GM12878 (cell line): ENCODE results near the gene VEGFA. TPM values are rescaled to one million over a fixed set of nuclear protein-coding genes. Genes with fewer than 3 reads are reported as not detected.

Experiments
- ATAC-seq: fragments of 200-7000 bp; cut with Tn5 transposase; 3 replicates; pipeline ENCODE4 v1.9.1; 2020; ENCODE audit warnings: mild to moderate bottlenecking, moderate library complexity
- BruUV-seq: library from RNA; stranded (reverse); fragments of 400-500 nt; replicated peaks from 2 replicates; lab custom pipeline; 2021; lab: Mats Ljungman, UMichigan
- CTCF ChIA-PET: fragments of 300-600 bp; sonication (Branson Sonifier 250); formaldehyde crosslinking; extraction: SDS; loops from one replicate; lab custom pipeline; 2021; ENCODE audit warnings: inconsistent platforms; lab: Yijun Ruan, JAX
- POLR2A ChIA-PET: fragments of 350-600 bp; formaldehyde crosslinking; extraction: SDS; loops from one replicate; lab custom pipeline; 2021; ENCODE audit warnings: inconsistent platforms; lab: Charles Lee
- RAD21 ChIA-PET: fragments of 300-600 bp; sonication (Branson Sonifier 250); formaldehyde crosslinking; loops from one replicate; lab custom pipeline; 2023; ENCODE audit warnings: antibody characterized with exemption; ENCODE audit not compliant: unreplicated experiment; lab: Charles Lee
- SMC1A ChIA-PET: fragments of 300-600 bp; sonication (Branson Sonifier 250); formaldehyde crosslinking; loops from one replicate; lab custom pipeline; 2023; ENCODE audit not compliant: unreplicated experiment, uncharacterized antibody; lab: Charles Lee
- DNase-seq: peaks from one replicate; pipeline ENCODE4 v3.0.0-alpha.2; 2011; ENCODE audit warnings: low read depth, low spot score
- FAIRE-seq: peaks from 3 replicates; lab custom pipeline; 2011; peaks lifted over from hg19 to GRCh38; lab: Jason Lieb, UNC
- H2AFZ ChIP-seq: 2 replicates; pipeline ENCODE4 v1.6.0; 2011; ENCODE audit warnings: low read depth, low read length, control low read depth; ENCODE audit not compliant: control insufficient read depth
- H3K27ac ChIP-seq: 2 replicates; pipeline ENCODE4 v1.5.1; 2011; ENCODE audit warnings: control low read depth; ENCODE audit not compliant: control insufficient read depth, insufficient read depth
- H3K27me3 ChIP-seq, 2 experiments: replicated peaks in 1 of 2; 2 replicates each; pipeline versions ENCODE4 v1.6.0 to v1.6.1; 2011; ENCODE audit warnings: low read length in 1 of 2; ENCODE audit not compliant: control insufficient read depth in 2 of 2, insufficient read depth in 2 of 2
- H3K36me3 ChIP-seq, 2 experiments: 2 replicates each; pipeline ENCODE4 v1.5.1; 2011; ENCODE audit warnings: low read length in 1 of 2; ENCODE audit not compliant: control insufficient read depth in 2 of 2, insufficient read depth in 2 of 2
- H3K4me1 ChIP-seq: 2 replicates; pipeline ENCODE4 v1.6.1; 2011; ENCODE audit warnings: mild to moderate bottlenecking, low read length, moderate library complexity, mixed read lengths; ENCODE audit not compliant: control insufficient read depth, insufficient read depth
- H3K4me2 ChIP-seq: 2 replicates; pipeline ENCODE4 v1.6.0; 2011; ENCODE audit warnings: control low read depth; ENCODE audit not compliant: control insufficient read depth, insufficient read depth
- H3K4me3 ChIP-seq: fragments of 200-600 bp; sonication (generic); 2 replicates; pipeline ENCODE4 v1.5.1; 2016
- H3K79me2 ChIP-seq: 2 replicates; pipeline ENCODE4 v1.6.0; 2011; ENCODE audit warnings: low read length; ENCODE audit not compliant: control insufficient read depth, insufficient read depth
- H3K9ac ChIP-seq: 2 replicates; pipeline ENCODE4 v1.8.0; 2011; ENCODE audit warnings: low read length, control low read depth, mixed read lengths; ENCODE audit not compliant: control insufficient read depth, insufficient read depth
- H3K9me3 ChIP-seq: replicated peaks from 3 replicates; pipeline ENCODE4 v1.5.1; 2011; ENCODE audit warnings: mild to moderate bottlenecking, low read length; ENCODE audit not compliant: control insufficient read depth, insufficient read depth
- H4K20me1 ChIP-seq: 2 replicates; pipeline ENCODE4 v1.6.0; 2011; ENCODE audit not compliant: control insufficient read depth, insufficient read depth
- PML ChIP-seq: IDR thresholded peaks from 2 replicates; pipeline ENCODE4 v1.6.1; 2012; ENCODE audit warnings: low read length, inconsistent platforms
- WGBS: methylation state at CpG from one replicate; pipeline ENCODE4 v1.1.6; 2016; ENCODE audit warnings: low lambda C conversion rate; ENCODE audit not compliant: insufficient replicate concordance, insufficient coverage; ENCODE audit errors: missing lambda C conversion rate; 5-methylcytosine and 5-hydroxymethylcytosine counted together
- in situ Hi-C: fragments of 300-500 bp; cut with MboI; formaldehyde crosslinking; loops from 9 replicates; pipeline ENCODE4 v1.14.3; 2018; ENCODE audit warnings: mixed read lengths
- intact Hi-C: fragments of 100-400 bp; cut with micrococcal nuclease; formaldehyde crosslinking; loops from one replicate; pipeline ENCODE4 v1.14.2; 2022; ENCODE audit not compliant: unreplicated experiment
- polyA plus RNA-seq, 11 experiments: library from polyadenylated mRNA; depleted of rRNA in 4 of 11; unstranded in 6 of 11; stranded (reverse) in 5 of 11; fragments of >200 nt; fragmentation: Nextera tagmentation in 4 of 11; fragmentation: Illumina TruSeq in 1 of 11; extraction: Ambion mirVana in 4 of 11; extraction: Trizol in 1 of 11; gene quantifications; 1 replicate in 1 of 11; 2 replicates in 10 of 11; pipeline versions ENCODE4 v1.2.1 to v1.2.3, GENCODE V29; 2011 to 2016; ENCODE audit warnings: inconsistent platforms in 2 of 11, missing spikeins in 2 of 11, low read depth in 1 of 11
- total RNA-seq, 4 experiments: library from RNA; depleted of rRNA in 3 of 4; stranded (reverse); fragments of >200 nt in 3 of 4; fragmentation: Illumina TruSeq in 1 of 4; extraction: Trizol in 1 of 4; gene quantifications; 2 replicates each; pipeline versions ENCODE4 v1.2.1 to v1.2.3, GENCODE V29; 2013 to 2021
- TF ChIP-seq, protein P1 (sequence below): fragments of 450-650 bp; IDR thresholded peaks from 2 replicates; pipeline ENCODE4 v1.6.1; 2017; ENCODE audit warnings: mild to moderate bottlenecking, moderate library complexity

Gene VEGFA
- total and polyA plus RNA-seq, 10 of the 15 experiments (the other 5 are each of a cell fraction or from before 2014, with no cell fraction given) = 0.96 to 140 (median 16.9) TPM

DNA sequence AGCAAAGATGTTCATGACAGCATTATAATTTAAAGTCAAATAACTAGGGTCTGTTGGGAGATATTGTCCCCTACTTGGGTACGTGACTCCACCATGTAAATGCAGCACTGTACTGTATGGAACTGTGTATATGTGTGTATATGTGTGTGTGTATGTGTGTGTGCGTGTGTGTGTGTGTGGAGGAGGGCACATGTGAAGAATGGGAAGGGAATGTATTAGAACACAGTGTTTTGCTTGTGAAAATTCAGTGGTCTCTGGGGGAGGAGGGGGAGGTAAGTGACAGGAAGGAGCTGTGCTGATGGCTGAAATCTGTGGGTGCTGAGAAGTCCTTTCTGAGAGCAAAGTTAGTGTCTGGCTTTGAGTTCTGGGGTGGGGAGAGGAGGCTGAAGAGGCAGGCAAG is 23.9 kb upstream of the VEGFA start:
- ChIA-PET SMC1A (interaction anchor here (1.2 to 1.7 kb wide), 2 partner anchors 21 to 333 kb away, joined by 4 to 7 read pairs; no protein-coding TSS in a partner anchor), POLR2A (no interaction called here), RAD21 (interaction anchor here (1.1 kb wide), 1 partner anchor 22 kb away, joined by 5 read pairs; no protein-coding TSS in a partner anchor), CTCF (interaction anchor here (0.7 to 3.5 kb wide), 3 partner anchors 12 to 208 kb away, joined by 3 to 13 read pairs (median 3); no protein-coding TSS in a partner anchor)
- no peaks in the 10 kb centered on the region for H3K27me3 ChIP-seq
- FAIRE-seq (peak; percentile 7), DNase-seq (no peak), ATAC-seq (no peak)
- H3K9me3 ChIP-seq = no peaks in the 10 kb centered on the region
- intact Hi-C loops (no loop called here), in situ Hi-C loops (no loop called here)
- H3K79me2 ChIP-seq = no peaks in the 10 kb centered on the region
- H3K4me1 ChIP-seq = no peaks in the 10 kb centered on the region
- no peaks in the 10 kb centered on the region for H3K36me3 ChIP-seq
- TF ChIP-seq, protein P1, sequence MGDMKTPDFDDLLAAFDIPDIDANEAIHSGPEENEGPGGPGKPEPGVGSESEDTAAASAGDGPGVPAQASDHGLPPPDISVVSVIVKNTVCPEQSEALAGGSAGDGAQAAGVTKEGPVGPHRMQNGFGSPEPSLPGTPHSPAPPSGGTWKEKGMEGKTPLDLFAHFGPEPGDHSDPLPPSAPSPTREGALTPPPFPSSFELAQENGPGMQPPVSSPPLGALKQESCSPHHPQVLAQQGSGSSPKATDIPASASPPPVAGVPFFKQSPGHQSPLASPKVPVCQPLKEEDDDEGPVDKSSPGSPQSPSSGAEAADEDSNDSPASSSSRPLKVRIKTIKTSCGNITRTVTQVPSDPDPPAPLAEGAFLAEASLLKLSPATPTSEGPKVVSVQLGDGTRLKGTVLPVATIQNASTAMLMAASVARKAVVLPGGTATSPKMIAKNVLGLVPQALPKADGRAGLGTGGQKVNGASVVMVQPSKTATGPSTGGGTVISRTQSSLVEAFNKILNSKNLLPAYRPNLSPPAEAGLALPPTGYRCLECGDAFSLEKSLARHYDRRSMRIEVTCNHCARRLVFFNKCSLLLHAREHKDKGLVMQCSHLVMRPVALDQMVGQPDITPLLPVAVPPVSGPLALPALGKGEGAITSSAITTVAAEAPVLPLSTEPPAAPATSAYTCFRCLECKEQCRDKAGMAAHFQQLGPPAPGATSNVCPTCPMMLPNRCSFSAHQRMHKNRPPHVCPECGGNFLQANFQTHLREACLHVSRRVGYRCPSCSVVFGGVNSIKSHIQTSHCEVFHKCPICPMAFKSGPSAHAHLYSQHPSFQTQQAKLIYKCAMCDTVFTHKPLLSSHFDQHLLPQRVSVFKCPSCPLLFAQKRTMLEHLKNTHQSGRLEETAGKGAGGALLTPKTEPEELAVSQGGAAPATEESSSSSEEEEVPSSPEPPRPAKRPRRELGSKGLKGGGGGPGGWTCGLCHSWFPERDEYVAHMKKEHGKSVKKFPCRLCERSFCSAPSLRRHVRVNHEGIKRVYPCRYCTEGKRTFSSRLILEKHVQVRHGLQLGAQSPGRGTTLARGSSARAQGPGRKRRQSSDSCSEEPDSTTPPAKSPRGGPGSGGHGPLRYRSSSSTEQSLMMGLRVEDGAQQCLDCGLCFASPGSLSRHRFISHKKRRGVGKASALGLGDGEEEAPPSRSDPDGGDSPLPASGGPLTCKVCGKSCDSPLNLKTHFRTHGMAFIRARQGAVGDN = no peak
- no peak for TF ChIP-seq PML
- 45% methylated on average over 2 of the region's 2 CpGs for WGBS
- H3K9ac ChIP-seq = no peak overlapping the region
- no peak overlapping the region for H3K27ac ChIP-seq
- no peak overlapping the region for H3K4me3 ChIP-seq
- H4K20me1 ChIP-seq = no peaks in the 10 kb centered on the region
- no TSS peak for BruUV-seq
- no peak overlapping the region for H2AFZ ChIP-seq
- no peak overlapping the region for H3K4me2 ChIP-seq
